Activated B cell treated with CpG ODN at 0.5 μM for 24 hours (primary cell): ENCODE results near the gene ABHD17A. TPM values are rescaled to one million over a fixed set of nuclear protein-coding genes. Genes with fewer than 3 reads are reported as not detected.

Source experiments
- ATAC-seq: fragments of 200-7000 bp; cut with Tn5 transposase; one replicate; pipeline ENCODE4 v1.10.0; 2021; ENCODE audit warnings: low read depth, mild to moderate bottlenecking, moderate library complexity
- CTCF ChIA-PET: fragments of 350-600 bp; sonication (Branson Sonifier 250); formaldehyde crosslinking; loops from one replicate; lab custom pipeline; 2021; ENCODE audit warnings: antibody characterized with exemption; lab: Charles Lee
- POLR2A ChIA-PET: fragments of 350-600 bp; sonication (Branson Sonifier 250); formaldehyde crosslinking; loops from one replicate; lab custom pipeline; 2021; ENCODE audit warnings: antibody characterized with exemption; lab: Charles Lee
- DNase-seq: peaks from one replicate; pipeline ENCODE4 v3.0.0; 2022
- H3K27ac Mint-ChIP-seq: one replicate; pipeline ENCODE4 v1.8.0; 2020; ENCODE audit warnings: mixed read lengths
- H3K27me3 Mint-ChIP-seq: one replicate; pipeline ENCODE4 v1.8.0; 2021; ENCODE audit warnings: mixed read lengths
- H3K36me3 Mint-ChIP-seq: one replicate; pipeline ENCODE4 v1.8.0; 2021; ENCODE audit warnings: low read depth, mixed read lengths
- H3K4me1 Mint-ChIP-seq: one replicate; pipeline ENCODE4 v1.8.0; 2021; ENCODE audit warnings: mixed read lengths
- H3K4me3 Mint-ChIP-seq: one replicate; pipeline ENCODE4 v1.8.0; 2020; ENCODE audit warnings: mild to moderate bottlenecking, mixed read lengths
- H3K9me3 Mint-ChIP-seq: one replicate; pipeline ENCODE4 v1.8.0; 2020; ENCODE audit warnings: mixed read lengths
- CTCF ChIP-seq: fragments of 200-600 bp; IDR thresholded peaks from one replicate; pipeline ENCODE4 v1.8.0; 2022; ENCODE audit warnings: antibody characterized with exemption, mild to moderate bottlenecking
- intact Hi-C: fragments of 100-400 bp; cut with micrococcal nuclease; formaldehyde crosslinking; loops from one replicate; pipeline ENCODE4 v1.15.1; 2024
- total RNA-seq: library from RNA; stranded (reverse); gene quantifications from 2 replicates; pipeline ENCODE4 v1.2.3, GENCODE V29; 2022

The ABHD17A gene
- total RNA-seq, 1 donor from 2014 or later: 64.3 TPM

GRCh38 chr19:1917926-1918325 is 32.6 kb upstream of the ABHD17A start:
- POLR2A ChIA-PET: no interaction called here
- H3K4me1 Mint-ChIP-seq: no peaks in the 10 kb centered on the region
- DNase-seq (no peak), ATAC-seq (no peak)
- H3K4me3 Mint-ChIP-seq: no peak overlapping the region
- intact Hi-C loops: no loop called here
- no peak for TF ChIP-seq CTCF
- peaks cover 46% of the 10 kb centered on the region for H3K36me3 Mint-ChIP-seq
- no peaks in the 10 kb centered on the region for H3K9me3 Mint-ChIP-seq
- no peaks in the 10 kb centered on the region for H3K27me3 Mint-ChIP-seq
- CTCF ChIA-PET: no interaction called here
- no peak overlapping the region for H3K27ac Mint-ChIP-seq

- ChIA-PET POLR2A (interaction anchor here (1.2 kb wide), 1 partner anchor 125 kb away, joined by 3 read pairs; no protein-coding TSS in a partner anchor), CTCF (no interaction called here)
- intact Hi-C loops: no loop called here
- ATAC-seq (no peak), DNase-seq (no peak)
- Mint-ChIP-seq H3K27me3 (no peaks in the 10 kb centered on the region), H3K9me3 (no peaks in the 10 kb centered on the region), H3K4me1 (no peaks in the 10 kb centered on the region), H3K4me3 (no peak overlapping the region), H3K27ac (no peak overlapping the region), H3K36me3 (peaks cover 43% of the 10 kb centered on the region)
- no peak for TF ChIP-seq CTCF
Observed at GRCh38 chr19:1917146-1917545, 31.9 kb upstream of the ABHD17A start.

GRCh38 chr19:1914826-1915341 is 29.6 kb upstream of the ABHD17A start:
- peaks cover 10% of the 10 kb centered on the region for H3K4me1 Mint-ChIP-seq
- H3K9me3 Mint-ChIP-seq: no peaks in the 10 kb centered on the region
- POLR2A ChIA-PET: interaction anchor here (0.7 kb wide), 1 partner anchor 453 kb away, joined by 3 read pairs; no protein-coding TSS in a partner anchor
- H3K27me3 Mint-ChIP-seq: no peaks in the 10 kb centered on the region
- no peak overlapping the region for H3K4me3 Mint-ChIP-seq
- intact Hi-C loops: no loop called here
- TF ChIP-seq CTCF: no peak
- CTCF ChIA-PET: no interaction called here
- H3K36me3 Mint-ChIP-seq: peaks cover 31% of the 10 kb centered on the region
- no peak for ATAC-seq
- no peak overlapping the region for H3K27ac Mint-ChIP-seq
- DNase-seq: no peak

- no peak overlapping the region for H3K27ac Mint-ChIP-seq
Observed at GRCh38 chr19:1913781-1914577, 28.7 kb upstream of the ABHD17A start.

More at GRCh38 chr19:1913781-1914577, 28.7 kb upstream of the ABHD17A start:
- ChIA-PET CTCF (no interaction called here), POLR2A (interaction anchor here (0.6 to 1.2 kb wide), 3 partner anchors 17 to 454 kb away, joined by 3 to 4 read pairs (median 3); no protein-coding TSS in a partner anchor)
- peaks cover 30% of the 10 kb centered on the region for H3K36me3 Mint-ChIP-seq
- ATAC-seq (no peak), DNase-seq (no peak)
- intact Hi-C loops: no loop called here
- H3K4me1 Mint-ChIP-seq: peaks cover 19% of the 10 kb centered on the region
- TF ChIP-seq CTCF: no peak
- no peaks in the 10 kb centered on the region for H3K27me3 Mint-ChIP-seq
- H3K9me3 Mint-ChIP-seq: no peaks in the 10 kb centered on the region
- H3K4me3 Mint-ChIP-seq: no peak overlapping the region
